Esophagus muscularis mucosa (tissue), 3 donors: ENCODE data around the gene POLDIP3.

Source experiments
- CTCF ChIP-seq, 3 experiments: fragments of 200-600 bp in 2 of 3; fragments of 450-650 bp in 1 of 3; sonication (generic) in 2 of 3; IDR thresholded peaks; one replicate each; pipeline ENCODE4 v1.5.1; 2017 to 2019; ENCODE audit warnings: antibody characterized with exemption in 3 of 3, mild to moderate bottlenecking in 2 of 3, moderate library complexity in 1 of 3
- POLR2AphosphoS5 ChIP-seq, 2 donors: sonication (generic); formaldehyde crosslinking; IDR thresholded peaks; one replicate each; pipeline ENCODE4 v1.6.1; 2017; ENCODE audit warnings: antibody characterized with exemption in 2 of 2

- TF ChIP-seq CTCF (IDR thresholded peaks at IDR 0.05) (no peak), POLR2AphosphoS5 (IDR thresholded peaks at IDR 0.05) (peak; percentile 52 to 77)
Observed at GRCh38 chr22:42581762-42582716, 32.6 kb downstream of the POLDIP3 start.
